B cell (primary cell): ENCODE measurements around the gene DSCAML1.

Experiments
- EZH2 ChIP-seq: IDR thresholded peaks from 2 replicates; pipeline ENCODE4 v1.6.1; 2012; ENCODE audit warnings: borderline replicate concordance, low read depth, mild to moderate bottlenecking, moderate library complexity, low read length; ENCODE audit not compliant: insufficient read depth, poor library complexity, severe bottlenecking
- TF ChIP-seq, protein P1 (sequence below): fragments of 200-600 bp; IDR thresholded peaks from one replicate; pipeline ENCODE4 v1.8.0; 2022; ENCODE audit warnings: antibody characterized with exemption, mild to moderate bottlenecking

DNA sequence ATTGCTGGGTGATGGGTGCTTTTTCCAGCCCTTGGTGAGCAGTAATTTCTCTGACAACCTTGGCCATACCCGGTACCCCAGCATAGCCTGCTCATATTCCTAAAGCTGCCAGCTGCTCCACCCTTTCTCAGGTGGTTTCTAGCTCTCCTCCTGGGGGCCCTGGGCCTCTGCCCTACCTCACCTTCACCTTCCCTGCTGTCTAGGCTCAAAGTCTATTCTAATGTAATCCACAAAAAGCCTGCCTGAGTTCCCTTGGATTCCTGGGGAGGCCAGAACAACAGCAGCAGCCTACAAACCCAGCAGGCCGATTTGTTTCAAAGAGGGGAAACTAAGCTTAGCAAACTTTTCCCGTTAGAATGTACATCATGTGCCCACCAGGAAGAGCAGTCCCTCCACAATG, 117.6 kb downstream of the DSCAML1 start:
- TF ChIP-seq, protein P1, sequence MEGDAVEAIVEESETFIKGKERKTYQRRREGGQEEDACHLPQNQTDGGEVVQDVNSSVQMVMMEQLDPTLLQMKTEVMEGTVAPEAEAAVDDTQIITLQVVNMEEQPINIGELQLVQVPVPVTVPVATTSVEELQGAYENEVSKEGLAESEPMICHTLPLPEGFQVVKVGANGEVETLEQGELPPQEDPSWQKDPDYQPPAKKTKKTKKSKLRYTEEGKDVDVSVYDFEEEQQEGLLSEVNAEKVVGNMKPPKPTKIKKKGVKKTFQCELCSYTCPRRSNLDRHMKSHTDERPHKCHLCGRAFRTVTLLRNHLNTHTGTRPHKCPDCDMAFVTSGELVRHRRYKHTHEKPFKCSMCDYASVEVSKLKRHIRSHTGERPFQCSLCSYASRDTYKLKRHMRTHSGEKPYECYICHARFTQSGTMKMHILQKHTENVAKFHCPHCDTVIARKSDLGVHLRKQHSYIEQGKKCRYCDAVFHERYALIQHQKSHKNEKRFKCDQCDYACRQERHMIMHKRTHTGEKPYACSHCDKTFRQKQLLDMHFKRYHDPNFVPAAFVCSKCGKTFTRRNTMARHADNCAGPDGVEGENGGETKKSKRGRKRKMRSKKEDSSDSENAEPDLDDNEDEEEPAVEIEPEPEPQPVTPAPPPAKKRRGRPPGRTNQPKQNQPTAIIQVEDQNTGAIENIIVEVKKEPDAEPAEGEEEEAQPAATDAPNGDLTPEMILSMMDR = no peak
- no peak for TF ChIP-seq EZH2
